Sciatic nerve (tissue), 2 donors: Measurements from ENCODE around the gene TBX3. TPM values are rescaled to one million over a fixed set of nuclear protein-coding genes. Genes with fewer than 3 reads are reported as not detected.
A peak's percentile ranks its signal among the peaks of the same experiment; 100 is the strongest.
"Not testable (repeated sequence)": the region's sequence is repeated elsewhere in the genome, so short reads cannot be mapped to it uniquely, and the experiment has no call there.

Source experiments
- ATAC-seq: fragments of 200-7000 bp; cut with Tn5 transposase; one replicate; pipeline ENCODE4 v1.9.1; 2020; ENCODE audit warnings: mild to moderate bottlenecking, moderate library complexity
- DNase-seq: peaks from one replicate; pipeline ENCODE4 v3.0.0-alpha.2; 2020; ENCODE audit warnings: low spot score
- intact Hi-C: fragments of 100-400 bp; cut with DNase I; formaldehyde crosslinking; loops from one replicate; pipeline ENCODE4 v1.14.2; 2022
- total RNA-seq: library from RNA; stranded (reverse); fragmentation: NEBNext Ultra II Directional; extraction: Animal tissue kit (Norgen Biotek cat#: 25700); gene quantifications from one replicate; pipeline ENCODE4 v1.2.1, GENCODE V29; 2021
- donor health status: DM: no; HTN: no; CAD: no.
- donor health status: DM: no; HTN: no; CAD: no.

Gene TBX3
- total RNA-seq = 26.3 TPM

DNA sequence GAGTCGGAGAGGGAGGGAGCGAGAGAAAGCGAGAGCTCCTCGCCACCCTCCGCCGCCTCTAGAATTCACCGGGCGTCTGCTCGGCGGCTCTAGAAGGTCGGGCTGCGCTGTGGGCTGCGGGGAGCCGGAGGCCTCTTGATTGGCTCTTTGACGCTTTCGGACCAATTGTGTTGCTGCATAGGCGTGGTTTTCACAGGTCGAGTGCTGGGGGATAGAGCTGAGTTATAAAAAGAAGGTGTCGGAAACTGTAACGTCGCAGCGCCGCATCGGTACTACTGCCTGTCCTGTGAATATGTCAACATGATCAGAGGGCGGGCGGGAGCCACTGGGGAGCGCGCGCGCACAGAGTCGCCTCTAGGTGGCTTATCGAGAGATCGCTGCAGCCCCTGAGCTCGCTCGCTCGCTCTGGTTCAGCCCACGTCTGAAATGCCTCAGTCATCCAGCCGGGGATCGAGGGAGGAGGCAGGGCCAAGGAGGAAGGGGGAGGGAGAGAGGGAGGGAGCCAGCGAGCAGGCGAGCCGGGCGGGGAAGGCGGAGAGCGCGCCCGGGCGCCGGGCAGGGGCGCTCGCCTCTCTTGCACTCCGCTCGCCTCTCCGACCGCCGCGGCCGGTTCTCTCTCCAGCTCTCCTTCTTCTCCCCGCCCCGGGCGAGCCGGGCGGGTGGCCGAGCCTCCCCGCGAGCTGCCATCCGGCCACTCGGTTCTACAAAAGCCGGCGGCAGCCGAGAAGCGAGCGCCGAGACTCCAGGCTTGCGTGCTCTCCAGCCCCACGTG lies at the start of gene TBX3:
Gene TBX3, minus strand, starts transcription at position 78 of the 772 bp plus-strand sequence. CDS start 975 bp downstream, outside the sequence.
- intact Hi-C loops = no loop called here
- peak; percentile 94 for DNase-seq
- peak; percentile 96 for ATAC-seq

DNA sequence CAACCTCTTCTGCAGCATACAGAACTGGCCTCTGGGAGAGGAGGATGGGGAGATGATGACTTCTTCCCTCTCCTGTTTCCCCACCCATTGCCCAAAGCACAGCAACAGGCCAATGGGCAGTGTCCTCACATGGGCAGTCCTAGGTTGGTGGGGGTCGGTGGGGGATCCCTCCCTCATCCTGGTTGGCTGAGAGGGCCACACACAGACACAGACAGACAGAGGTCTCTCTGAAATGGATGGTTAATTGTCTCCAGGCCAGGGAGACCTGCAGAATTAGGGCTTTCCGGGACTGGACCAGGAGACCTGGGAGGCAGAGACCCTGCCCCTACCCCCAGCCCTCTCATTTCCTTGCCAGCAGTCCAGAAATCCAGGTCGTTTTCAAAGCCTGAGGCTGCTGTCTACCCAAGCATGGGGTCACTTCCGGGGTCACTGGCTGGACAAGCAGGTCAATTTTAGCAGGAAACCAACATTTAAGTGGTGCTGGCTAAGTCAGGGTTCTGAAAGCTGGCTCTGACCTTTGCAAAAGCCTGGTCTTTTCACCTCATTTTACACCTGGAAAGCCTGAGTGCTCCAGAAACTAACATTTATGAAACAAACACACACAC lies 48.6 kb upstream of the TBX3 start:
- DNase-seq = no peak
- intact Hi-C loops = no loop called here
- no peak for ATAC-seq

DNA sequence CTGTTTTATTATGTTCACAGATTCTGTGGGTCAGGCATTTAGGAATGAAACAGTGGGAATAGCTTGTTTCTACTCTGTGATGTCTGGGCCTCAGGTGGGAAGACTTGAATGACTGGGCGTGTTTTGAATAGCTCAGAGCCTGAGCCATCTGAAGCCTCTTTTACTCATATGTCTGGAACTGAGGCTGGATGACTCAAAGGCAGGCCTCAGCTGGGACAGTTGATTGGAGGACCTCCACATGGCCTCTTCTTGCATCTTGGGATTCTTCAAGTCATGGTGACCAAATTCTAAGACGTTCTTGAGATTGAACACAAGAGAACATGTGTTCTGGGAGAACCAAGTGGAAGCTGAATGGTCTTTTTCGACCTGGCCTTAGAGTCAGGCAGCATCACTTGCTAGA lies 45.8 kb upstream of the TBX3 start:
- ATAC-seq (no peak), DNase-seq (no peak)
- intact Hi-C loops = no loop called here

DNA sequence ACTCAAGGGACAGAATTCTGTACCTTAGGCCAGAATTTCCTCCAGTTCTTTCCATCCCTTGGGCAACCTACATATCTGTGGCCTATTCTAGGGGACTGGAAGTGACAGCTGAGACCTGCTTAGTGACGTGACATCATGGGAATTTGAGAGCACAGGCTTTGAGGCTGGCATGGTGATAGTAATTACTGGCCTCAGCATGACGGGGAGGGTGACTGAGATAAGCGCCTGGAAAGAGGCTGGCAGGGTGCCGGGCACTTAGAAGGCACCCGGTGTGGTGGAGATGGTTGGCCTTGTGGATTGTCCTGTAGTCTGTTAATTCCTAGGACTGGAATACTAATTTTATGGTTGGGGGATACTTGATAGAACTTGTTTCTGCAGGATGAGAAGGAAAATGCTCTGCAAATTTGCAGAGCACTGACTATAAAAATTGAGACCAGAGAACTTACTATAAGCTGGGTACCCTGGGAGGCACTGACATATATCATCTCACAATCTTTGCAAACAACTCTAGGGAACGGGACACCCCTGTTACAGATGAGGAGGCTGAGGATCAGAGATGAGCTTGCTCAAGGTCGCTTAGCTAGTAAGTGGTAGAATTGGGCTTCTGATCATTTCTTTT lies 42.2 kb upstream of the TBX3 start:
- ATAC-seq (no peak), DNase-seq (no peak)
- intact Hi-C loops = no loop called here

DNA sequence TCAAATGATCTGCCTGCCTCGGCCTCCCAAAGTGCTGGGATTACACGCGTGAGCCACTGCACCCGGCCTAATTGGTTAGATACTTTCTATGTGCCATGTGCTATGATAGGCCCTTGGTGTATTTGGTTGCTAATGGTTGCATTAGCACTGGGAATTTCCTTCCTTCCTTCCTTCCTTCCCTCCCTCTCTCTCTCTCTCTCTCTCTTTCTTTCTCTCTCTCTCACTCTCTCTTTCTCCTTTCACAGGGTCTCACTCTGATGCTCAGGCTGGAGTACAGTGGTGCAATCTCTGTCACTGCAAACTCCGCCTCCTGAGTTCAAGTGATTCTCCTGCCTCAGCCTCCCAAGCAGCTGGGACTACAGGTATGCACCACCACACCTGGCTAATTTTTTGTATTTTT lies 38.2 kb upstream of the TBX3 start:
- intact Hi-C loops, ATAC-seq, DNase-seq: not testable (repeated sequence)

DNA sequence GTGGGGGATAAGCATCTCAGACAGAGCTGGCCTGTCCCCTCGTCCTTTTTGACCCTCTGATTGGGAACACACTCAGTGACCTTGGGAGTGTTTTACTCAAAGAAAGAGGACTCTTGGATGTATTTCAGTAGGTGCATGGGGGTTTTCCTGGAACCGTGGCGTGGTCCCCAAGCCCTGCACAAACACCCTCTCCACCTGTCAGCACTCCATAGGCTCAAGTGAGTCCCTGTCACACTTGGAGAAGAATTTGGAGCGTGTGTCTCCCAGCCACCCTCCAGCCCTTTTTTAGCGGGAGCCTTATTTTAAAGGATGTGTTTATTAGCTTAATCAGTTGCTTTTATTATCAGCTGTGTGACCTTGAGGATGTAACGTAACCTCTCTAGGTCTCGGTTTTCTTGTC lies 37.3 kb upstream of the TBX3 start:
- no peak for ATAC-seq
- intact Hi-C loops = no loop called here

DNA sequence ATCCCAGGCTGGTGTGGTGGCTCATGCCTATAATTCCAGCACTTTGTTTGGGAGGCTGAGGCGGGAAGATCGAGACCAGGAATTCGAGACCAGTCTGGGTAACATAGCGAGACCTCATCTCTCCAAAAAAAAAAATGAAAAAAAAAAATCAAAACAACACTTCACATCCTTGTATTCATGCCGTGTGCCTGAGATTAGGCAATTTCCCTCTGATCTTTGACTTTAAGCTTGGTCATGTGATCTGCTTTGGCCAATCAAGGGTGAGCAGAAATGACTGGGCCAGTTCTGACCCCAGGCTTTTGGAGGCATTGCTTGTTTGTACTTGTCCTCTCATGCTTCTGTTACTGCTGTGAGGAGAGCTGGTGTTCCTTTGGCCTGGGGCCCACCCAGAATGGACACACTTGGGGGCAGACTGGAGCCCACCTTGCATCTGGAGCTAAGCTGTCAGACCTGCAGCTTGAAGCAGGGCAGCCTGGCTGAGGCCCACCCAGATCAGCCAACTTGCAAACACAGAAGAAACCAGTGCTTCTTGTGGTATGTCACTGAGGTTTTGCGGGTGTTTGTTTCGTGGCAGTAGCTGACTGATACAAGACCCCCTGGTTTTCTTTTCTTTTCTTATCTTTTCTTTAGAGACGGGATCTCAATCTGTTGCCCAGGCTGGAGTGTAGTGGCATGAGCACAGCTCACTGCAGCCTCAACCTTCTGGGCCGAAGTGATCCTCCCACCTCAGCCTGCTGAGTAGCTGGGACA lies 29.7 kb upstream of the TBX3 start:
- ATAC-seq = no peak
- no peak for DNase-seq
- intact Hi-C loops = no loop called here

More for the DNA sequence above, 37.3 kb upstream of the TBX3 start:
- no peak for DNase-seq

DNA sequence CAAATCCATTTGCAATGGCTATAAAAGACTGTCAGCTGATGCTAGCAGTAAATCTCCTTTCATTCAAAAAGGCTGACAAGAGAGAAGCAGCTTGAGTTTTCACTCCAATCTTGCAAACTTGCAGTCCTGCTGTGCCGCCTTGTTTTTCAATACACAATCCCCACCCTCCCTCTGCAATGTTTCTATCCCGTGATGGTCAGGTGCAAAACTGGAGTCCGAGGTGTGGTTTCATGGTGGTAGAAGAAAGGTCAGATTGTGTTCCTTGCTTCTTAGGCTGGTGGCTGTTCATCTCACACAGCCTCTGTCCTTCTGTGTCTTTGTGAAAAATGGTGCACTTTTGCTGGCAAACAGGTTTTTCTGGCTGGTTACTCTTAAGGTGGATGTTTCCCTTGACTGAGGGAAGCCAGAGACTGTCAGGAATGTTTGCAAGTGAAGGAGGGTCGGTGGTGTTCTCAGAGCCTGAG lies 27.7 kb upstream of the TBX3 start:
- intact Hi-C loops = no loop called here
- no peak for DNase-seq
- ATAC-seq = no peak

DNA sequence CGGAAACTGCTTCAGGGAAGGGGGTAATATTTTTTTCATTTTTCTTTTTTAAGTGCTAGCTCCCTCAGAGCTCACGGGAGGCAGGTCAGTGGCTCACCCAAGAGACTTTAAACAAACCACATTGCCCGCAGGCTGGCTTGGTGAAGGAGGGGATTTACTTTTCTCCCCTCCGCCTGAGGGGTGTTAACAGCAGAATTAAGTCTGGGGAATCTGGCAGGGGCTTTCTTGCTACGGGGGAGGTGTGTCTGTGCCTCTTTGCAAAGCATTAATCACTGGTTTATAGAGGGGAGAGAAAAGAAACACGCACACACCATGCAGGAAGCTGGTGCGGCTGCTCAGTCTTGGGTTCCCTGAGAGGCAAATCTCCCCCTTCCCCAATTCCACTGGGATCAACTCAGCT lies 26.2 kb upstream of the TBX3 start:
- DNase-seq = no peak
- no peak for ATAC-seq
- intact Hi-C loops = no loop called here

DNA sequence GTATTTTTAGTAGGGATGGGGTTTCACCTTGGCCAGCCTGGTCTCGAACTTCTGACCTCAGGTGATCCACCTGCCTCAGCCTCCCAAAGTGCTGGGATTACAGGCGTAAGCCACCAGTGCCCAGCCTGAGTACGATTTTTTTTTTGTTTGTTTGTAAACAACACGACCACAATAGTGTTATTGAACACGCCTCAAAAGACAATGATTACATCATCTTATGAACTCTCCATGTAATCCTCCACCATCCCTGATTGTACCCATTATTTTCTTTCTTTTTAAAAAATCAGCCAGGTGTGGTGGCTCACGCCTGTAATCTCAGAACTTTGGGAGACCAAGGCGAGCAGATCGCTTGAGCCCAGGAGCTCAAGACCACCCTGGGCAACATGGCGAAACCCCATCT lies 25.1 kb upstream of the TBX3 start:
- ATAC-seq = no peak
- DNase-seq = no peak
- intact Hi-C loops = no loop called here

DNA sequence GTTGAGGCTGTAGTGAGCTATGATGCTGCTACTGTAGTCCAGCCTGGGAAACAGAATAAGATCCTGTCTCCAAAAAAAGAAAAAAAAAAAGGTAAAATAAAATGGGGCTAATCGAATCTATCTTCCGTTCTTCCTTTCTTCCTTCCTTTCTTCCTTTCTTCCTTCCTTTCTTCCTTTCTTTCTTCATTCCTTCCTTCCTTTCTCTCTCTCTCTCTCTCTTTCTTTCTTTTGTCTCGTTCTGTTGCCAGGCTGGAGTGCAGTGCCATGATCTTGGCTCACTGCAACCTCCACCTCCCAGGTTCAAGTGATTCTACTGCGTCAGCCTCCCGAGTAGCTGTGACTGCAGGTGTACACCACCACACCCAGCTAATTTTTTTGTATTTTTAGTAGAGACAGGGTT lies 24.6 kb upstream of the TBX3 start:
- ATAC-seq, intact Hi-C loops, DNase-seq: not testable (repeated sequence)

DNA sequence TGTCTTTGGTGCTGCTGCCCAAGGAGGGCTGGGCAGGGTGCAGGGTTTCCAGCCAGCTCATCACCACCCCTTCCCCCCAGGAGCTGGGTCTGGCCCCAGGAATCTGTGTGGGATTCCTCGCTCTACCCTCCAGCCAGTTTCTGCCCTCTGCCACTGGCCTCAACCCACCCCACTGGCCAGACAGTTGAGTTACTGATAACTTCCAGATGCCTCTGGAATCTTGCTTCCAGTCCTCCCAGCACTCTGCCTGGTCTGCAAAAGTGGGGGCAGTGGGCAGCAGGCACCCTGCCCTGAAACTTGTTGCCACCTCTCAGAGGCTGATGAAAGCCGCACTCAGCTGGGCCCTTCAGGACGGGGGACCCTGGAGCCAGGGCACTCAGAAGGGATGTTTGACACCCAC lies 20.1 kb upstream of the TBX3 start:
- ATAC-seq (no peak), DNase-seq (no peak)
- intact Hi-C loops = no loop called here

DNA sequence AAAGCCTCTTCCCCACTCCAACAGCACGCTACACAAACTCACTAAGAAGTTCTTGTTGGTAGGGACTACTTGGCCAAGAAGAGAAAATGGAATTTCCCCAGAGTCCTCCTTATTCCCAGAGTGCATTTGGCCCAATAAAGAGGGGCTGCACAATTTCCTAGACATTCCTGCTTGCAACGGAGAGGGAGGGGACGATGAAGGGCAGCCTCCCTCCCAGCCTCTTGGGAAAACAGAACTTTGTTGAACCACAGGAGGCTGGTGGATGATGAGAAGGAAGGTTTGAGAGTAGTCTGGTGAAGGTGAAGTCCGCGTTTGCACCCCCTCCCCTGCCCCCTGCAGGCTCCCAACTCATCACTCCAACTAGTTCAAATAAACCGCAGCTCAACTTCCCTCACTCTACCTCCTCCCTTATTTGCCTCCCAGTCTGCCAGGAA lies 19.1 kb upstream of the TBX3 start:
- ATAC-seq = no peak
- intact Hi-C loops = no loop called here
- DNase-seq = no peak

DNA sequence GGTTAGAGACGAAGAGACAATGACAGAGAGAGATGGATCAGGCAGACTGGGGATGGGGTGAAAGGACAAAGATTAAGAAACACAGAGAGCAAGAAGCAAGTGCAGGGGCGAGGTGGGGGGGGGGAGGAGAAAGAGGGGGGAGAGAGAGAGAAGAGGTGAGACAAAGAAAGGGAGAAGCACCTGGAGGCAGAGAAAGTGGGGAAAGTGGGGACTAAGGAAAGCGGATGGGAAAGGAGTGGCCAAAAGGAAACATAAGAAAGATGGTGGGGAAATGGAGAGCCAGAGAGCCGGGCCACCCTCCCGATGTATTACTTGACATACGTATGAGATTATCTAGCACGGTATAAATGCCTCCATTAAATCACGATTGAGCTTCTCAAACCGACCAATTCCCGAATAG lies 18.5 kb upstream of the TBX3 start:
- no peak for DNase-seq
- no peak for ATAC-seq
- intact Hi-C loops = no loop called here

DNA sequence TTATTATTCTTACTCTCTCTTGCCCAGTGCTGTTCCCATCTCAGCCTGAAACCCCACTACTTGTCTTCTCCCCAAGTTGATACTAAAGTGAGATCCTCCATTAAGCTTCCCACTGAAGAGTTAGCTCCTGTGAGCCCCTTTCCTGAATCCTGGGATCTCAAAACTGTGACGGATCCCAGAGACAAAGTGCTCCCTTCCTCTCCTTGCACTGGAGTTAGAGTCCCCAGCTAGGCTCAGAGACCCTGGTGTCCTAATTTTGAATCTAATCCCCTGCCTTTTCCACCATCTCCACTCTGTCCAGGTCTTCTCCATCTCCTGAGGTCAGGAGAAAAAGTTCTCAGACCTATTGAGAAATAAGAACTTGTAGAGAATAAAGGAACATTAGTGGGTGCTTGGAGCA lies 17.6 kb upstream of the TBX3 start:
- DNase-seq = no peak
- intact Hi-C loops = no loop called here
- no peak for ATAC-seq

DNA sequence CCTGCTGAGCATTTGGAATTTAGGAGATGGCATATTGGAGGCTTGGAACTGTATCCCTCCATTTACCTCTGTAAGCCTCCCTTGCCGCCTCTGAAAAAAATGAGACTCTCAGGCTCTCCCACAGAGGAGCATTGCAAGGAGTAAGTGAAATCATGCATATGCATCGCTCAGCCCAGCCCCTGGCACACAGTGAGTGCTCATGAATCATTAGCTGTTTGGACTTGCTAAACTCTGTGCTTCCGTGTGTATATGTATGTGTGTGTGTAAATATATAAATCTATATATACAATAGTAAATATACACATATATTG lies 17.1 kb upstream of the TBX3 start:
- no peak for DNase-seq
- ATAC-seq = no peak
- intact Hi-C loops = no loop called here

DNA sequence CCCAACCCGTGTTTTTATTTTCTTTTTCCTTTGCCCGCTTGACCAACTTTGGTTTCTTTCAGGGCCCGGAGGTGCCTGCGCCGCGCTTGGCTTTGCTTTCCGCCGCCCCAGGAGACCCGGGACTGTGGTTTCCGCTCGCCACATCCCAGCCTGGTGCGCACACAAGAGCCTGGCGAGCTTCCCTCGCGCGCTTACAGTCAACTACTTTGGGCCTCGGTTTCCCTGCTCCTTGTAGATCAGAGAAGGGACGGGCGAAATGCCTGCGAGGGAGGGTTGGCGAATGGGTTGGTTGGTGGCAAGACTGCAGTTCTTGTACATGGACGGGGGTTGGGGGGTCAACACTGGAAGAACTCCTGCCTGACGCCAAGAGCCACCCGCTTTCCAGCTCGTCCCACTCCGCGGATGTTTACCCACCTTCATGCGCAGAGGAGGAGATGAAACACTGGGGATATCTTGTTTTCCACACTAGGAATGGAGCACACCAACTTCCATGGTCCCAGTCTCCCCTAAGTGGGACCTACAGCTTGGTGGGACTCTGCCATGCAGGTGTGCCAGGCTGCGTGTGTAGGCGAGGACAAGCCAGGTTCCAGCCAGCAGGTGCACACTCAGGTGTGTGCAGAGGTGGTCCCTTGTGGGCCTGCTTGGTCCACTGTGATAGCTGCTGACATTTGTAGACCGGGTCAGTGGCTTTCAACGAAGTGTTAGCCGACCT lies 16.6 kb upstream of the TBX3 start:
- no peak for ATAC-seq
- no peak for DNase-seq
- intact Hi-C loops = no loop called here

DNA sequence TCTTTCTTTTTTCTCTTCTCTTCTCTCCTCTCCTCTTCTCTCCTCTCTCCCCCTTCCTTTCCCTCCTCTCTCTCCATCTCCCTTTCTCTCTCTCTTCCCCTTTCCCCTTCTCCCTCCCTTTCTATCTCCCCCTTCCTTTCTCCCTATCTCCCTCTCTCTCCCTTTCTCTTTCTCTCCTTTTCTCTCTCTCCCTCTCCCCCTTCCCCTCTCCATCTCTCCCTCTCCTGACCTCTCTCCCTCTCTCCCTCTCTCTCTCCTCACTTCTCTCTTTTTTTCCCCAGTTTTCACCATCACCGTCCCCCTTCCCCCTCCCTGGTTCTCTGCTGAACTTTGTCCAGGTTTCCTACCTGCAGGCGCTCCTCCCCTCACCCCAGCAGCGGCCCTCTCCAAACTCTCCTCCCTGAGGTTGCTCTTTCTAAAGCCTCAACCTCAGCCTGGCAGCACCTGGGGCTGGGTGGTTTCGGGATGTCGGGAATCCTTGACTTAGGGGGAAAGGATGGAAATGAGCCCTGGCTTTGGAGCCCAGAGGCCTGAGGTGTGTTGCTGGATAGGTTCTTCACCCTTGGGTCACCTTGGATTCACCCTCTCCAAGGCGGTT lies 14.7 kb upstream of the TBX3 start:
- intact Hi-C loops = no loop called here
- DNase-seq (no peak), ATAC-seq (no peak)
